Trophoblast cell (in vitro differentiated cells and primary cell): ENCODE measurements around the gene RBPMS2.

Experiments
- DNase-seq, 2 donors: peaks; one replicate each; pipeline ENCODE4 v3.0.0-alpha.2; 2016
- H2AFZ ChIP-seq: 2 replicates; pipeline ENCODE4 v1.6.1; 2013; ENCODE audit warnings: low read length, moderate library complexity, mild to moderate bottlenecking; ENCODE audit not compliant: insufficient read depth, poor library complexity
- H2AK5ac ChIP-seq: 2 replicates; pipeline ENCODE4 v1.6.1; 2013; ENCODE audit warnings: mild to moderate bottlenecking, low read length
- H2BK120ac ChIP-seq: 2 replicates; pipeline ENCODE4 v1.6.1; 2013; ENCODE audit warnings: low read length, mild to moderate bottlenecking, moderate library complexity; ENCODE audit not compliant: insufficient read depth, poor library complexity
- H2BK12ac ChIP-seq: 2 replicates; pipeline ENCODE4 v1.6.1; 2013; ENCODE audit warnings: mild to moderate bottlenecking, low read length, moderate library complexity
- H2BK5ac ChIP-seq: 2 replicates; pipeline ENCODE4 v1.6.1; 2013; ENCODE audit warnings: low read length, low read depth, moderate library complexity, mild to moderate bottlenecking; ENCODE audit not compliant: poor library complexity
- H3K14ac ChIP-seq: 2 replicates; pipeline ENCODE4 v1.6.1; 2013; ENCODE audit warnings: mild to moderate bottlenecking, low read length
- H3K18ac ChIP-seq: 2 replicates; pipeline ENCODE4 v1.6.1; 2013; ENCODE audit warnings: mild to moderate bottlenecking, low read length
- H3K23ac ChIP-seq: 2 replicates; pipeline ENCODE4 v1.6.1; 2013; ENCODE audit warnings: low read length
- H3K27ac ChIP-seq: 2 replicates; pipeline ENCODE4 v1.5.1; 2013; ENCODE audit warnings: low read depth, mild to moderate bottlenecking, inconsistent platforms, low read length, moderate library complexity
- H3K27me3 ChIP-seq: 2 replicates; pipeline ENCODE4 v1.6.1; 2013; ENCODE audit warnings: inconsistent platforms, mild to moderate bottlenecking, low read length, moderate library complexity; ENCODE audit not compliant: insufficient read depth
- H3K36me3 ChIP-seq, 2 experiments: 1 replicate in 1 of 2; 2 replicates in 1 of 2; pipeline ENCODE4 v1.6.1; 2013; ENCODE audit warnings: low read length in 2 of 2, mild to moderate bottlenecking in 2 of 2, moderate library complexity in 1 of 2; ENCODE audit not compliant: insufficient read depth in 2 of 2, control insufficient read depth in 1 of 2
- H3K4ac ChIP-seq: 2 replicates; pipeline ENCODE4 v1.6.1; 2013; ENCODE audit warnings: low read depth, mild to moderate bottlenecking, low read length, moderate library complexity
- H3K4me1 ChIP-seq, 2 experiments: 1 replicate in 1 of 2; 2 replicates in 1 of 2; pipeline ENCODE4 v1.6.1; 2013; ENCODE audit warnings: low read length in 2 of 2, mild to moderate bottlenecking in 2 of 2, moderate library complexity in 1 of 2; ENCODE audit not compliant: insufficient read depth in 2 of 2, control insufficient read depth in 1 of 2
- H3K4me2 ChIP-seq: 2 replicates; pipeline ENCODE4 v1.6.1; 2013; ENCODE audit warnings: inconsistent platforms, mild to moderate bottlenecking, low read length, moderate library complexity
- H3K4me3 ChIP-seq: 2 replicates; pipeline ENCODE4 v1.5.1; 2013; ENCODE audit warnings: mild to moderate bottlenecking, low read depth, low read length, inconsistent platforms
- H3K79me1 ChIP-seq: one replicate; pipeline ENCODE4 v1.6.1; 2013; ENCODE audit warnings: low read length
- H3K79me2 ChIP-seq: 2 replicates; pipeline ENCODE4 v1.6.1; 2013; ENCODE audit warnings: low read length, mild to moderate bottlenecking; ENCODE audit not compliant: control insufficient read depth, insufficient read depth, poor library complexity
- H3K9ac ChIP-seq: 2 replicates; pipeline ENCODE4 v1.6.1; 2013; ENCODE audit warnings: mild to moderate bottlenecking, low read length
- H3K9me3 ChIP-seq: 2 replicates; pipeline ENCODE4 v1.6.1; 2013; ENCODE audit warnings: low read depth, mild to moderate bottlenecking, control low read depth, inconsistent platforms, low read length; ENCODE audit not compliant: insufficient read depth
- H4K12ac ChIP-seq: 2 replicates; pipeline ENCODE4 v1.6.1; 2013; ENCODE audit warnings: low read depth, mild to moderate bottlenecking, low read length, moderate library complexity
- H4K8ac ChIP-seq: 2 replicates; pipeline ENCODE4 v1.6.1; 2013; ENCODE audit warnings: low read depth, mild to moderate bottlenecking, low read length, moderate library complexity
- H4K91ac ChIP-seq: one replicate; pipeline ENCODE4 v1.6.1; 2013; ENCODE audit warnings: low read depth, mild to moderate bottlenecking, low read length, moderate library complexity
- WGBS: extraction: QIAGEN DNeasy Blood & Tissue Kit; methylation state at CpG from one replicate; pipeline ENCODE4 v1.1.7; 2013; ENCODE audit warnings: missing lambda C conversion rate; ENCODE audit not compliant: insufficient read length, insufficient coverage; ENCODE audit errors: extremely low coverage; 5-methylcytosine and 5-hydroxymethylcytosine counted together

The RBPMS2 gene

GRCh38 chr15:64770626-64771025 is 4.8 kb downstream of the RBPMS2 start:
- Histone ChIP-seq H3K4me2 (no peak overlapping the region), H2BK120ac (no peak overlapping the region), H2BK12ac (no peak overlapping the region), H4K91ac (no peak overlapping the region), H2AFZ (no peak overlapping the region), H3K79me1 (peaks cover 14% of the 10 kb centered on the region), H3K27me3 (no peaks in the 10 kb centered on the region), H3K4ac (peak overlapping the region; percentile 76), H2BK5ac (no peak overlapping the region), H3K79me2 (peaks cover 20% of the 10 kb centered on the region), H3K9ac (no peak overlapping the region), H3K27ac (no peak overlapping the region), H3K4me3 (no peak overlapping the region), H3K4me1 (peaks cover 14 to 21% of the 10 kb centered on the region in 2 experiments), H3K23ac (no peak overlapping the region), H4K8ac (no peak overlapping the region), H2AK5ac (no peak overlapping the region), H3K9me3 (peaks cover 3% of the 10 kb centered on the region), H3K14ac (no peak overlapping the region), H4K12ac (no peak overlapping the region), H3K36me3 (peaks cover 0 to 3% of the 10 kb centered on the region in 2 experiments), H3K18ac (no peak overlapping the region)
- no peak for DNase-seq
- no CpG with 5 or more reads among the region's 2 CpGs for WGBS

DNA sequence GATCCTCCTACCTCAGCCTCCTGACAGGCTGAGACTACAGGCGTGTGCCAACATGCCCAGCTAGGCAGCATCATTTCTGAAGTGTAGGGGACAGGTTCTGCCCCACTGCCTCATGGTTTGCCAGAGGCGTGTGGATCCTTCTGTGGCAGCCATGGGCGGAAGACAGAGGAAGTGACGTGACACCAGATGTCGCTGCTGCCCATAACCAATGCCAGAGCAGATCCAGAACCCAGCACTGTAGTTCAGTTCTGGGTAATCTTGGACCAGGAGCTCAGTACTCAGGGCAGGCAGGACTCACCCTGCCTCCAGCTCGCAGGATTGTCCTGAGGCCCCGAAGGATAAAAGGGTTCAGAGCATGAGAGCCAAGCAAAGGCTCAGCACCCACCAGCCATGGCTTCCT is 8.2 kb downstream of the RBPMS2 start:
- Histone ChIP-seq H2AK5ac (no peak overlapping the region), H3K27me3 (no peaks in the 10 kb centered on the region), H3K4me1 (peaks cover 0 to 5% of the 10 kb centered on the region in 2 experiments), H2BK5ac (no peak overlapping the region), H3K79me1 (no peaks in the 10 kb centered on the region), H2BK12ac (no peak overlapping the region), H3K36me3 (peaks cover 3 to 4% of the 10 kb centered on the region in 2 experiments), H4K8ac (no peak overlapping the region), H2BK120ac (no peak overlapping the region), H4K91ac (no peak overlapping the region), H3K9ac (no peak overlapping the region), H3K23ac (no peak overlapping the region), H3K9me3 (peaks cover 3% of the 10 kb centered on the region), H4K12ac (no peak overlapping the region), H3K4me3 (no peak overlapping the region), H3K14ac (no peak overlapping the region), H3K27ac (no peak overlapping the region), H3K4me2 (no peak overlapping the region), H3K4ac (no peak overlapping the region), H3K79me2 (peaks cover 3% of the 10 kb centered on the region), H2AFZ (no peak overlapping the region), H3K18ac (peak overlapping the region; percentile 41)
- DNase-seq: peak in 1 of 2 donors; percentile 32
- no CpG with 5 or more reads among the region's 7 CpGs for WGBS

GRCh38 chr15:64766058-64766457 is 9.3 kb downstream of the RBPMS2 start:
- Histone ChIP-seq H4K91ac (no peak overlapping the region), H3K14ac (no peak overlapping the region), H3K9me3 (peaks cover 3% of the 10 kb centered on the region), H2BK120ac (no peak overlapping the region), H3K4me1 (peaks cover 0 to 3% of the 10 kb centered on the region in 2 experiments), H3K4ac (no peak overlapping the region), H2BK5ac (no peak overlapping the region), H2BK12ac (no peak overlapping the region), H3K9ac (no peak overlapping the region), H3K79me1 (no peaks in the 10 kb centered on the region), H3K23ac (no peak overlapping the region), H3K4me3 (no peak overlapping the region), H3K18ac (no peak overlapping the region), H2AK5ac (no peak overlapping the region), H4K12ac (no peak overlapping the region), H3K27ac (no peak overlapping the region), H4K8ac (no peak overlapping the region), H3K4me2 (no peak overlapping the region), H3K79me2 (peaks cover 3% of the 10 kb centered on the region), H2AFZ (no peak overlapping the region), H3K27me3 (no peaks in the 10 kb centered on the region), H3K36me3 (peaks cover 3 to 4% of the 10 kb centered on the region in 2 experiments)
- DNase-seq: no peak
- no CpG with 5 or more reads among the region's 8 CpGs for WGBS

DNA sequence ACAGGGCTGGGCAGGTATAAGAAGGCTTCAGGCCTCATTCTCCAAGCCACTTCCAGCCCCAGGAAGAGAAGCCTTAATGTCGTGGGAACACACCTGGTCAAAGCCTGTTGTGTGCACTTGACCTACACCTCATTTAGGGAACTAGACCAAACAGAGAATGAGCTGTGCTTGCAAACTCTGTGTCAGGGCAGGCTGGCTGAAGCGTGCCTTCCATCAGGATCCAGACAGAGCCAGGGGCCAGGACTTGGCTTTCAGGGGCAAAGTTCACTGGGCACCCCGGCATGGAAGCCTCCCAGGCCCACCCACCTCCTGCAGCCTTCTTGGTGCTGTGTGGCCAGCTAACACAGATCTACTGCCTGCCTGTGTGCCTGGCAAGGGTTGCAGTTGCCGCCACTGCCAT is 11.5 kb downstream of the RBPMS2 start:
- no peak overlapping the region for H4K91ac ChIP-seq
- no peak overlapping the region for H2BK12ac ChIP-seq
- no peak for DNase-seq
- no peak overlapping the region for H3K4me2 ChIP-seq
- no peak overlapping the region for H4K8ac ChIP-seq
- no peaks in the 10 kb centered on the region for H3K79me1 ChIP-seq
- H2BK5ac ChIP-seq: no peak overlapping the region
- WGBS: no CpG with 5 or more reads among the region's 4 CpGs
- no peak overlapping the region for H2AFZ ChIP-seq
- H3K36me3 ChIP-seq: peaks cover 3 to 4% of the 10 kb centered on the region in 2 experiments
- H3K4ac ChIP-seq: peak overlapping the region; percentile 41
- H4K12ac ChIP-seq: no peak overlapping the region
- H3K18ac ChIP-seq: no peak overlapping the region
- H3K79me2 ChIP-seq: peaks cover 2% of the 10 kb centered on the region
- no peak overlapping the region for H3K23ac ChIP-seq
- H2AK5ac ChIP-seq: peak overlapping the region; percentile 29
- no peak overlapping the region for H2BK120ac ChIP-seq
- no peaks in the 10 kb centered on the region for H3K27me3 ChIP-seq
- no peak overlapping the region for H3K9ac ChIP-seq
- H3K4me1 ChIP-seq: peaks cover 0 to 3% of the 10 kb centered on the region in 2 experiments
- no peak overlapping the region for H3K4me3 ChIP-seq
- peaks cover 3% of the 10 kb centered on the region for H3K9me3 ChIP-seq
- peak overlapping the region; percentile 18 for H3K14ac ChIP-seq
- H3K27ac ChIP-seq: no peak overlapping the region
